Type B pancreatic cell (in vitro differentiated cells): ENCODE data around the gene MFAP5. TPM values are rescaled to one million over a fixed set of nuclear protein-coding genes. Genes with fewer than 3 reads are reported as not detected.

Experiments
- DNase-seq: peaks from one replicate; pipeline ENCODE4 v3.0.0; 2021; ENCODE audit warnings: mixed read lengths; ENCODE audit not compliant: unreplicated experiment; ENCODE audit errors: extremely low spot score
- H3K27ac Mint-ChIP-seq: 2 replicates; pipeline ENCODE4 v1.8.0; 2021; ENCODE audit warnings: mild to moderate bottlenecking, mixed read lengths
- H3K27me3 Mint-ChIP-seq: 2 replicates; pipeline ENCODE4 v1.8.0; 2021; ENCODE audit warnings: mixed read lengths
- H3K36me3 Mint-ChIP-seq: 2 replicates; pipeline ENCODE4 v1.8.0; 2021; ENCODE audit warnings: mixed read lengths
- H3K4me1 Mint-ChIP-seq: one replicate; pipeline ENCODE4 v1.8.0; 2021; ENCODE audit warnings: mixed read lengths; ENCODE audit not compliant: unreplicated experiment
- H3K4me3 Mint-ChIP-seq: 2 replicates; pipeline ENCODE4 v1.8.0; 2021; ENCODE audit warnings: mild to moderate bottlenecking, mixed read lengths
- H3K9me3 Mint-ChIP-seq: 2 replicates; pipeline ENCODE4 v1.8.0; 2021; ENCODE audit warnings: mixed read lengths
- CTCF ChIP-seq: fragments of 200-600 bp; sonication (generic); conservative IDR thresholded peaks from 2 replicates; pipeline ENCODE4 v1.5.0; 2021; ENCODE audit warnings: antibody characterized with exemption, mild to moderate bottlenecking
- total RNA-seq: library from RNA; stranded (reverse); gene quantifications from 2 replicates; pipeline ENCODE4 v1.2.1, GENCODE V29; 2021; ENCODE audit warnings: low replicate concordance

MFAP5 gene
- total RNA-seq, 1 donor from 2014 or later = 1.4 TPM

GRCh38 chr12:8698879-8699278 is 36.3 kb upstream of the MFAP5 start:
- H3K4me1 Mint-ChIP-seq = peaks cover 4% of the 10 kb centered on the region
- H3K4me3 Mint-ChIP-seq = peak overlapping the region; percentile 94
- H3K9me3 Mint-ChIP-seq = no peaks in the 10 kb centered on the region
- H3K27ac Mint-ChIP-seq = peak overlapping the region; percentile 90
- no peak for DNase-seq
- peaks cover 3% of the 10 kb centered on the region for H3K27me3 Mint-ChIP-seq
- H3K36me3 Mint-ChIP-seq = peaks cover 17% of the 10 kb centered on the region
- TF ChIP-seq CTCF = no peak

GRCh38 chr12:8698132-8698851 is 35.7 kb upstream of the MFAP5 start:
- Mint-ChIP-seq H3K27me3 (peaks cover 3% of the 10 kb centered on the region), H3K4me1 (peaks cover 4% of the 10 kb centered on the region), H3K9me3 (no peaks in the 10 kb centered on the region), H3K4me3 (peak overlapping the region; percentile 94), H3K36me3 (peaks cover 17% of the 10 kb centered on the region), H3K27ac (peak overlapping the region; percentile 97)
- peak; percentile 76 for DNase-seq
- no peak for TF ChIP-seq CTCF

GRCh38 chr12:8697476-8698131 is 35.0 kb upstream of the MFAP5 start, which contains the start of gene RIMKLB:
TSS of gene RIMKLB (plus strand) at chr12:8697991. CDS start at chr12:8713867, 15,876 bp downstream.
- H3K4me1 Mint-ChIP-seq = peaks cover 11% of the 10 kb centered on the region
- peaks cover 3% of the 10 kb centered on the region for H3K27me3 Mint-ChIP-seq
- peak; percentile 87 for DNase-seq
- TF ChIP-seq CTCF = no peak
- peaks cover 16% of the 10 kb centered on the region for H3K36me3 Mint-ChIP-seq
- peak within 1 kb of the TSS; percentile 94 for H3K4me3 Mint-ChIP-seq
- H3K27ac Mint-ChIP-seq = peak within 1 kb of the TSS; percentile 97
- no peaks in the 10 kb centered on the region for H3K9me3 Mint-ChIP-seq

- no peaks in the 10 kb centered on the region for H3K9me3 Mint-ChIP-seq
- peaks cover 14% of the 10 kb centered on the region for H3K36me3 Mint-ChIP-seq
- H3K27ac Mint-ChIP-seq = peak overlapping the region; percentile 97
- peaks cover 16% of the 10 kb centered on the region for H3K4me1 Mint-ChIP-seq
- TF ChIP-seq CTCF = no peak
- H3K4me3 Mint-ChIP-seq = peak overlapping the region; percentile 94
- DNase-seq = no peak
- H3K27me3 Mint-ChIP-seq = peaks cover 3% of the 10 kb centered on the region
These were observed 34.5 kb upstream of the MFAP5 start for GRCh38 chr12:8697120-8697475.

GRCh38 chr12:8696442-8697090 is 33.9 kb upstream of the MFAP5 start:
- Mint-ChIP-seq H3K4me3 (peak overlapping the region; percentile 94), H3K27me3 (peaks cover 3% of the 10 kb centered on the region), H3K9me3 (no peaks in the 10 kb centered on the region), H3K36me3 (peaks cover 14% of the 10 kb centered on the region), H3K27ac (peak overlapping the region; percentile 97), H3K4me1 (peaks cover 18% of the 10 kb centered on the region)
- no peak for TF ChIP-seq CTCF
- no peak for DNase-seq
